ENCODE results near the gene BRINP1.

- TF ChIP-seq CTCF (IDR thresholded peaks at IDR 0.05), result no peak
- TF ChIP-seq POLR2A (IDR thresholded peaks at IDR 0.05), result no peak
Observed at GRCh38 chr9:119273325-119273904, 95.8 kb downstream of the BRINP1 start.
